Measurements from ENCODE around the gene AK5.

GRCh38 chr1:77584884-77585283, 303.1 kb downstream of the AK5 start:
- TF ChIP-seq CTCF (conservative IDR thresholded peaks at IDR 0.05; ENCODE audit: low read depth in 2 of 2) (no peak), POLR2AphosphoS5 (IDR thresholded peaks at IDR 0.05; ENCODE audit: low read depth) (no peak), EZH2 (IDR thresholded peaks at IDR 0.05; ENCODE audit: low read depth, unreplicated experiment) (no peak), REST (IDR thresholded peaks at IDR 0.05; ENCODE audit: unreplicated experiment) (no peak), EZH2phosphoT487 (IDR thresholded peaks at IDR 0.05; ENCODE audit: unreplicated experiment) (no peak), CREB1 (CRISPR knock-in tag; IDR thresholded peaks at IDR 0.05; ENCODE audit: low read depth) (no peak), ZNF331 (CRISPR knock-in tag; IDR thresholded peaks at IDR 0.05; ENCODE audit: low read depth) (no peak)

Data from GM23338 (cell line).